HG02759 (cell line): ENCODE data around the gene MS4A4E.
A peak's percentile ranks its signal among the peaks of the same experiment; 100 is the strongest.
"Not testable (repeated sequence)": the region's sequence is repeated elsewhere in the genome, so short reads cannot be mapped to it uniquely, and the experiment has no call there.

Experiments used
- ATAC-seq: cut with Tn5 transposase; IDR thresholded peaks from one replicate; pipeline ENCODE4 v1.9.1; 2021; ENCODE audit warnings: mild to moderate bottlenecking, moderate library complexity; ENCODE audit not compliant: unreplicated experiment

MS4A4E gene

GRCh38 chr11:60242740-60243239 lies at the start of gene MS4A4E:
Gene MS4A4E (minus strand): TSS chr11:60243137. CDS start chr11:60230055, 13,082 bp downstream.
- ATAC-seq: no peak

DNA sequence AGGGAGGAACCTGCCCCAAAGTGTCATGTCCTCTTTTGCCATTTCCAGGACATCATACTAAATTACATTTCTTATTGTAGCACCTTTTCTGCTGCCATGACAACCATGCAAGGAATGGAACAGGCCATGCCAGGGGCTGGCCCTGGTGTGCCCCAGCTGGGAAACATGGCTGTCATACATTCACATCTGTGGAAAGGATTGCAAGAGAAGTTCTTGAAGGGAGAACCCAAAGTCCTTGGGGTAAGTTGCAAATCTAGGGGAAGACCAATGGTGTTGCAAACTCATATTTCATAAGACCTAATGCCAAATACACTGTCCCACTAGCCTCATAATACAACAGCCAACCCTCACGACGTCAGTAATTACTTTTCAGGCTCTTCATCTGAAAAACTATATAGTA lies 49.2 kb upstream of the MS4A4E start:
- no peak for ATAC-seq

- ATAC-seq: no peak
Measured at GRCh38 chr11:60288531-60288930, 45.6 kb upstream of the MS4A4E start.

- not testable (repeated sequence) for ATAC-seq
Measured at GRCh38 chr11:60285411-60286126, 42.6 kb upstream of the MS4A4E start.

GRCh38 chr11:60282286-60282685 lies 39.3 kb upstream of the MS4A4E start:
- no peak for ATAC-seq

GRCh38 chr11:60281485-60281884 lies 38.5 kb upstream of the MS4A4E start:
- no peak for ATAC-seq

GRCh38 chr11:60280412-60280811 lies 37.5 kb upstream of the MS4A4E start, which contains the start of gene MS4A4A:
Gene MS4A4A (plus strand): TSS chr11:60280666. CDS start chr11:60280676, 10 bp downstream.
- ATAC-seq: no peak

DNA sequence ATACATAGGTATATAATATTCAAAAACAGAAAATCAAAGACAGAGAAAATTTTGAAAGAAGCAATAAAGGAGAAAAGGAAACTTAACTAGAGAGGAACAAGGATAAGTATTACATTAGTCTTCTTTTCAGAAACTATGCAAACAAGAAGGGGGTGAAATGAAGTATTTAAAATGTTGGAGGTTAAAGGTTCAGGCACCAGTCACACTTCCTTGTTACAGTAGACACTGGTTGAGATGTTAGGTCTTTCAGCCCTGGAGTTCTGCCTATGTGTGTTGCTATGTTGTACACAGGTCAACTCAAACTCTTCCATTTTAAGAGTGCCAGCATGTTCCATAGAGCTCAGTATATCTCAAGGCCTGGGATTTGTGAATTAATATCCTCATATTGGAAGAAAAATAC lies 31.5 kb upstream of the MS4A4E start:
- no peak for ATAC-seq

DNA sequence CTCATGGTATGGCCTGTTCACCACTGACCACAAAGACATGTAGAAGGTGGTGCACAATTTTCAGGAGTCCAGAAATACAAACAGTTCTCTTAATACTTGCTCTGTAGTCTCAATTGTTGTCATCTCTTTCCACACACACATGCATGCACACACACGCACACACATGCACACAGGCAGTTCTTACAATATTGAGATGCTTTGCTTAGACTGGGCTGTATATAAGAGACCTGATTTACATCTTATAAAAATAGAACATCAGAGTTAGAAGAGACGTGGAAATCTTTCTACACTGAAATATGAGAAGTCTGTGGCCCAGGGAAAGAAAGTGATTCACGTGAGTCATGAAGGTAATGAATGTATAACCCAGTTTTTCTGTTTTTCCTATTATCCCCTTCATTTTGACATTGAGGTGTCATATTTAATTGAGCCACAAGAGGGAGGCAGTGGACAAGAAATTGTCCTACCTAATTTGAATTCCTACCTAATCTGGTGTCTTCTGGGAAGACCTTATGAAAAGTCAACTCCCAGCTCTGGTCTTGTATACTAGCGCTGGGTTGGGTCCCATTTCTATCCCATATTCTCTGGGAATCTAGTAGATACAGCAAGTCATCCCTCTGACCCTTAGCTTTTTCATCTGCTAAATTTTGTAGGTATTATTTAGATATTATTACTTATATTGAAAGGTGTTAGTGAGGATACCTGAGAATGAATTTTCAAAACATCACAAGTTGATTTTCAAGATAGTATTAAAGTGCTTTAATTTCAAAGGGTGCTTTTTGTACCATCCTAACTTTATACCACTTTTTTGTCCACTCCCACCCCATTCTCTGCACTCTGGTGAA lies 22.7 kb upstream of the MS4A4E start:
- no peak for ATAC-seq

DNA sequence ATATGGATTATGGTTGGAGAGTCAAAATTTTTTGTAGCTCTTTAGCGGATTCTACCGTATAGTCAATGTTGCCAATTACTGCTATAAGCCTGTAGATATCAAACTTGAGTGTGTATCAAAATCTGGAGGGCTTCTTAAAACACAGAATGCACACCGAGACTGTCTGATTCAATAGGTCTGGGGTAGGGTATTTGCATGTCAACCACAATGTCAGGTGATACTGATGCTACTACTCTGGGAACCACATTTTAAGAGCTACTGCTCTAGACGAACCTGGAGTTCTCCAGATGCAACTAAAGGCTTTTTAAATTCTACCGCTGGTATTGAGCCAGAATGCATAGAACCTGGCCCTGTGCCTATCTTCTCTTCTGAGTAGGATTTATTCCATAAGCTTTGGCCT lies 21.7 kb upstream of the MS4A4E start:
- no peak for ATAC-seq

DNA sequence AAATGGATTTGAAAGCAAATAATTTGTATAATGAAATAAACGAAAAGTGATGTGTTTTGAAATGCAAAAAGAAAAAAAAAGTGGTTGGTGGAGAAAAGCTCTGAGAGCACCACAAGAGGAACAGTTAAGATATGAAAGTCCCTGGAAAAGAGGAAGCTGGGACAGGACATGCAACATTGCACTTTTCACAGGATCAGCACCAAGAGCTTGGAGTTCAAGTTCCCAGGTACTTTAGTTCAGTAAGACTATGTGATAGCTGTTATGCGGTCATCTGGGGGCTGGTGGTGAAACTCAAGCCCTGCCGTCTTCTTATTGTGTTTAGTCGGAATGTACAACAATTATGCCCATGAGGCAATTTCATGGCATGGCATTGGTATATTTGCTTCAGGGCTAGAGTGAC lies 20.5 kb upstream of the MS4A4E start:
- ATAC-seq: no peak

DNA sequence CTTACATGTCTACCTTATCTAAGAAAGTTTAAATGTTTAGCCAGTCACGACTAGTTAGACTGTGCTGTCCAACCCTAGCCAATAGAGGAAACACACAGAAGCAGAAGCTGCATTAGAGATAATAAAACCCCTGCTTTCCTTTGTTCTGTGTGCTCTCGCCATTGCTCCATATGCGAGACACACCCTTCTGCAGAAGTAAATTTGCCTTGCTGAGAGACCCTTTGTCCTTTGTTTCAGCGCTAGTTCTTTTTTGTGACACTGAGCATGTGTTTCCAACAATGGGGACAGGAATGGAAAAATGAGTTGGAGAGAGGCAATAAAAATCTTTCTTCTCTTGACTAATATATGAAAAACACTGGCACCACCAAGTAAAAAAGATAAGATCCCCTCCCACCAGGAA lies 18.1 kb upstream of the MS4A4E start:
- ATAC-seq: no peak

DNA sequence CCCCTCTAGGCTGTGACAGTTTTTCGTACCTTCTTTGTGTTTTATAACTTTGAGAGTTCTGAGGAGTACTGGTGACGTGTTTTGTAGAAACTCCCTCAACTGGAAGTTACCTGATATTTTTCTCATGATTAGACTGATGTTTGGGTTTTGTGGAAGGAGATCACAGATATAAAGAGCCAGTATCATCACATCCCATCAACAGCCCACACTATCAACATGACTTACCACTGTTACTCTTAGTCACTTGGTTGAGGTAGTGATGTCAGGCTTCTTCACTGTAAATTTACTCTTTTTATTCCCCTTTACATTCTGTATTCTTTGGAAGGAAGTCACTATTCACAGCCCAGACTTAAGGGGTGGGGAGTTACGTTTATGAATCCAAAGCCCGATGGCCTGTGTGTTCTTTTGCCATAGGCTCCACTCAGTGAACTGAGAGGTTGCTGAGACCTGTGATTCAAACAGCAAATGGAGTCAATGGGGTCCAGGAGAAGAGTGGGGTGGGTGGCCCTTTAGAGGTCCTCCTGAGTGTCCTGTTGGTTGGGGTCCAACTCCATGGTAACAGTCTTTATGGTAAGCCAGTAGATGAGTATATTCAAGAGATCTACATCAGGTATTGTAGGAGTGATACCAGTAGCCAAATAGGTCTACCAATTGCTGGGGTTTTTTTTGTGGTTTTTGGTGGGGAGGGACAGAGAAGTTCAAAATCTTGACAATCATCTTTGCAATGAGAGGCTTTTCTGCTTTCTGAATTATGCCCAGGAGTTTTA lies 15.2 kb upstream of the MS4A4E start:
- ATAC-seq: no peak

GRCh38 chr11:60252213-60253108 lies 9.5 kb upstream of the MS4A4E start:
- no peak for ATAC-seq

GRCh38 chr11:60251485-60252212 lies 8.7 kb upstream of the MS4A4E start:
- peak; percentile 44 for ATAC-seq

DNA sequence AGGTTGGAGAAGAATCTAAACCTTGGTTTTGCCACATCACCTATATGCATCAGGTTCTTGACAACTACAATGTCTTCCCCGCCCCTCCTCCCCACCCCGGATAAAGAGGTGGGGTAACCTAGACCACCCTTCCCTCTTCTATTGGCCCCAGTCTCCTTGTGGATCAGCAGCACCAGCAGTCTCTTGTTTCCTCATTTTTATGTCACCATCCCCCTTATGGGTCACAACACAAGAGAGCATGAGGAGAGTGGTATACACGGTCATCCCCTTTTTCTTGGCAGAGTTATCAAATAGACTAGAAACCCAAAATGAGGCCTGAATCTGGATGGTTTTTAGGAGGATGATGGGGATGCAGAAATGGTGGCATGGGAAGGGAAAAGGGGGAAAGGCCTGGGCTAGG lies 1.2 kb downstream of the MS4A4E start:
- ATAC-seq: no peak

- ATAC-seq: no peak
Measured at GRCh38 chr11:60240662-60241061, 2.3 kb downstream of the MS4A4E start.

DNA sequence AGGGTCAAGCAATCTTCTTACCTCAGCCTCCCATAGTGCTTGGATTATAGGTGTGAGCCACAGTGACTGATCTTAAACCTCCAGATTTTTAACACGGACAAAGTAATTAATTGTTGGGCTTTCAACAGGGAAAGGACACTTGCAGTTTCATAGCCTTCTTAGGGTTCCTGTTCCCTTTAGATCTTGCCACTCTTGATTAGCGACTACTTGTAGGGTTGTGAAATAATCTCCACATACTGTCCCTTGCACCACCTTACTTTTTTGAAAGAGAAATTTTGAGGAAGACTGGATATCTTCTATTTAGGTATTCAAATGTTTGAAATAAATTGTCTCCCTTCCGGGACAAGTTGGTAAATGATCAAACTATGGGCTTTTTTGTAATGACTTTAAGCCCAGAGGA lies 7.6 kb downstream of the MS4A4E start:
- no peak for ATAC-seq

DNA sequence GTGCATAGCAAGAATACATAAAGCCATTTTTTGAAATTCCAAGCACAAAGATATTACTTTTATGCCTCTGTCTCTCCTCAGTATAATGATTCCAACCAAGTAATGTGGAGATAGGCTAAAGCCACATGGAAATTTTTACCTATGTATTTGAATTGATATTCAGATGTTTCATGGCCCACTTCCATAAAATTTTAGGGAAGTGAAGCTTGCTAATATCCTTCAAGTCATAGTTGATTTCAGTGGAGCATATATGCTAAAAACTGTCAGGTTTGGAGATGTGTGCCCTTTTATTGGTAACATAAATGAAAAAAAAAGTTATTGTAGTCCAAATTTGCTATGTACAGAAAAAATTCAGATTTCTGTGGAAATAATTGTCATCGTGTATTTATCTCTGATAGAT lies 12.3 kb downstream of the MS4A4E start:
- no peak for ATAC-seq

GRCh38 chr11:60222141-60222540 lies 20.8 kb downstream of the MS4A4E start:
- no peak for ATAC-seq
